Measurements from ENCODE around the gene GLIS1. TPM values are rescaled to one million over a fixed set of nuclear protein-coding genes. Genes with fewer than 3 reads are reported as not detected.

The GLIS1 gene
- total and polyA plus RNA-seq, 2 donors (not counting 3 experiments of a cell fraction or from before 2014, with no cell fraction given): not detected

GRCh38 chr1:53656747-53657530 lies 82.0 kb downstream of the GLIS1 start:
- Histone ChIP-seq H3K27ac (ENCODE audit: insufficient read depth, low read depth, low read length) (no peak overlapping the region), H3K4me3 (replicated peaks in 1 of 3; ENCODE audit: insufficient read depth in 1 of 3, low read depth in 1 of 3, low read length in 3 of 3) (no peak overlapping the region), H2AFZ (ENCODE audit: low read depth, low read length) (no peak overlapping the region)

More at GRCh38 chr1:53656747-53657530, 82.0 kb downstream of the GLIS1 start:
- Histone ChIP-seq H3K9me3 (replicated peaks; ENCODE audit: control insufficient read depth, insufficient read depth, low read length) (no peaks in the 10 kb centered on the region), H4K20me1 (replicated peaks; ENCODE audit: control insufficient read depth, extremely low read depth, insufficient read depth, low read length) (no peaks in the 10 kb centered on the region), H3K36me3 (ENCODE audit: control insufficient read depth in 2 of 2, extremely low read depth in 1 of 2, insufficient read depth in 2 of 2, low read length in 2 of 2) (no peaks in the 10 kb centered on the region), H3K9ac (replicated peaks; ENCODE audit: extremely low read depth, insufficient read depth, low read length) (no peak overlapping the region), H3K79me2 (ENCODE audit: control insufficient read depth, insufficient read depth, low read length) (no peaks in the 10 kb centered on the region), H3K4me2 (ENCODE audit: insufficient read depth, low read length) (no peak overlapping the region), H3K27me3 (ENCODE audit: control insufficient read depth in 2 of 2, insufficient read depth in 2 of 2, low read length in 2 of 2) (peaks cover 0 to 2% of the 10 kb centered on the region in 2 experiments), H3K9me1 (replicated peaks; ENCODE audit: control insufficient read depth, extremely low read depth, insufficient read depth, low read length) (no peaks in the 10 kb centered on the region), H3K4me1 (ENCODE audit: control insufficient read depth, extremely low read depth, insufficient read depth, low read length) (no peaks in the 10 kb centered on the region)
- no peak for TF ChIP-seq EZH2 (IDR thresholded peaks at IDR 0.05; ENCODE audit: borderline replicate concordance, low read depth, low read length, severe bottlenecking)
- no peak for TF ChIP-seq MYC (IDR thresholded peaks at IDR 0.05; ENCODE audit: low read depth, low read length)
- no peak for TF ChIP-seq CTCF (IDR thresholded peaks at IDR 0.05; ENCODE audit: extremely low read depth in 1 of 2, insufficient read depth in 1 of 2, low read depth in 1 of 2, low read length in 2 of 2)
- no peak for TF ChIP-seq FOS (IDR thresholded peaks at IDR 0.05; ENCODE audit: borderline replicate concordance, insufficient read depth, low read length)
- TF ChIP-seq POLR2A (IDR thresholded peaks at IDR 0.05; ENCODE audit: low read depth, low read length): no peak
- no peak for TF ChIP-seq JUN (IDR thresholded peaks at IDR 0.05; ENCODE audit: borderline replicate concordance, insufficient read depth, insufficient read length, low read depth)
- TF ChIP-seq POLR2AphosphoS5 (IDR thresholded peaks at IDR 0.05; ENCODE audit: insufficient read depth, low read depth, low read length): no peak
- TF ChIP-seq MAX (IDR thresholded peaks at IDR 0.05; ENCODE audit: insufficient read depth, insufficient read length): no peak
- no peak for TF ChIP-seq GATA2 (IDR thresholded peaks at IDR 0.05; ENCODE audit: insufficient read depth, insufficient read length, low read depth, low read length)
- dilution Hi-C loops (cut with MboI; ENCODE audit: extremely low pct_ligation_motif_present, low sequenced_read_pairs): no loop called here
- no peak for FAIRE-seq
- intact Hi-C loops (cut with micrococcal nuclease): no loop called here
- no TSS peak for BruUV-seq (replicated peaks)
- no peak for DNase-seq (ENCODE audit: low read depth, low spot score)
- ChIA-PET POLR2A (no interaction called here), CTCF (no interaction called here)
